Measurements from ENCODE around the gene CISH.

The CISH gene

GRCh38 chr3:50592568-50592967, 19.0 kb downstream of the CISH start:
- H3K27me3 ChIP-seq (ENCODE audit: control insufficient read depth, insufficient read depth, low read length), result no peaks in the 10 kb centered on the region
- H3K9ac ChIP-seq (ENCODE audit: low read length), result no peak overlapping the region
- no peaks in the 10 kb centered on the region for H3K9me3 ChIP-seq (ENCODE audit: control insufficient read depth, insufficient read depth, low read depth, low read length)
- no peak overlapping the region for H3K27ac ChIP-seq (ENCODE audit: low read depth, low read length)
- no peak overlapping the region for H3K4me3 ChIP-seq (ENCODE audit: low read depth, low read length)
- no peaks in the 10 kb centered on the region for H3K4me1 ChIP-seq (ENCODE audit: control insufficient read depth, insufficient read depth, low read length)
- no peaks in the 10 kb centered on the region for H3K36me3 ChIP-seq (ENCODE audit: control insufficient read depth, insufficient read depth, low read length)

- Histone ChIP-seq H3K9ac (ENCODE audit: low read length) (no peak overlapping the region), H3K4me3 (ENCODE audit: low read depth, low read length) (no peak overlapping the region), H3K36me3 (ENCODE audit: control insufficient read depth, insufficient read depth, low read length) (no peaks in the 10 kb centered on the region), H3K27me3 (ENCODE audit: control insufficient read depth, insufficient read depth, low read length) (no peaks in the 10 kb centered on the region), H3K27ac (ENCODE audit: low read depth, low read length) (no peak overlapping the region), H3K4me1 (ENCODE audit: control insufficient read depth, insufficient read depth, low read length) (no peaks in the 10 kb centered on the region), H3K9me3 (ENCODE audit: control insufficient read depth, insufficient read depth, low read depth, low read length) (no peaks in the 10 kb centered on the region)
Observed at GRCh38 chr3:50591196-50591741, 20.3 kb downstream of the CISH start.

GRCh38 chr3:50588759-50589433, 22.7 kb downstream of the CISH start:
- H3K4me1 ChIP-seq (ENCODE audit: control insufficient read depth, insufficient read depth, low read length), result no peaks in the 10 kb centered on the region
- no peak overlapping the region for H3K9ac ChIP-seq (ENCODE audit: low read length)
- peaks cover 6% of the 10 kb centered on the region for H3K36me3 ChIP-seq (ENCODE audit: control insufficient read depth, insufficient read depth, low read length)
- H3K27me3 ChIP-seq (ENCODE audit: control insufficient read depth, insufficient read depth, low read length), result no peaks in the 10 kb centered on the region
- no peak overlapping the region for H3K4me3 ChIP-seq (ENCODE audit: low read depth, low read length)
- no peak overlapping the region for H3K27ac ChIP-seq (ENCODE audit: low read depth, low read length)
- no peaks in the 10 kb centered on the region for H3K9me3 ChIP-seq (ENCODE audit: control insufficient read depth, insufficient read depth, low read depth, low read length)

- peaks cover 11% of the 10 kb centered on the region for H3K36me3 ChIP-seq (ENCODE audit: control insufficient read depth, insufficient read depth, low read length)
- H3K9me3 ChIP-seq (ENCODE audit: control insufficient read depth, insufficient read depth, low read depth, low read length), result no peaks in the 10 kb centered on the region
- H3K4me1 ChIP-seq (ENCODE audit: control insufficient read depth, insufficient read depth, low read length), result no peaks in the 10 kb centered on the region
- H3K27me3 ChIP-seq (ENCODE audit: control insufficient read depth, insufficient read depth, low read length), result no peaks in the 10 kb centered on the region
- H3K9ac ChIP-seq (ENCODE audit: low read length), result no peak overlapping the region
- H3K27ac ChIP-seq (ENCODE audit: low read depth, low read length), result no peak overlapping the region
- H3K4me3 ChIP-seq (ENCODE audit: low read depth, low read length), result no peak overlapping the region
Observed at GRCh38 chr3:50587806-50588758, 23.5 kb downstream of the CISH start.

GRCh38 chr3:50587373-50587772, 24.2 kb downstream of the CISH start:
- no peak overlapping the region for H3K9ac ChIP-seq (ENCODE audit: low read length)
- no peaks in the 10 kb centered on the region for H3K9me3 ChIP-seq (ENCODE audit: control insufficient read depth, insufficient read depth, low read depth, low read length)
- H3K4me3 ChIP-seq (ENCODE audit: low read depth, low read length), result no peak overlapping the region
- no peaks in the 10 kb centered on the region for H3K4me1 ChIP-seq (ENCODE audit: control insufficient read depth, insufficient read depth, low read length)
- H3K27me3 ChIP-seq (ENCODE audit: control insufficient read depth, insufficient read depth, low read length), result no peaks in the 10 kb centered on the region
- H3K27ac ChIP-seq (ENCODE audit: low read depth, low read length), result no peak overlapping the region
- H3K36me3 ChIP-seq (ENCODE audit: control insufficient read depth, insufficient read depth, low read length), result peaks cover 12% of the 10 kb centered on the region

GRCh38 chr3:50586763-50587070, 24.9 kb downstream of the CISH start:
- Histone ChIP-seq H3K9ac (ENCODE audit: low read length) (no peak overlapping the region), H3K9me3 (ENCODE audit: control insufficient read depth, insufficient read depth, low read depth, low read length) (no peaks in the 10 kb centered on the region), H3K4me1 (ENCODE audit: control insufficient read depth, insufficient read depth, low read length) (no peaks in the 10 kb centered on the region), H3K27ac (ENCODE audit: low read depth, low read length) (no peak overlapping the region), H3K36me3 (ENCODE audit: control insufficient read depth, insufficient read depth, low read length) (peaks cover 18% of the 10 kb centered on the region), H3K27me3 (ENCODE audit: control insufficient read depth, insufficient read depth, low read length) (no peaks in the 10 kb centered on the region), H3K4me3 (ENCODE audit: low read depth, low read length) (no peak overlapping the region)

- Histone ChIP-seq H3K36me3 (ENCODE audit: control insufficient read depth, insufficient read depth, low read length) (peaks cover 24% of the 10 kb centered on the region), H3K27ac (ENCODE audit: low read depth, low read length) (no peak overlapping the region), H3K4me1 (ENCODE audit: control insufficient read depth, insufficient read depth, low read length) (no peaks in the 10 kb centered on the region), H3K27me3 (ENCODE audit: control insufficient read depth, insufficient read depth, low read length) (no peaks in the 10 kb centered on the region), H3K9ac (ENCODE audit: low read length) (no peak overlapping the region), H3K9me3 (ENCODE audit: control insufficient read depth, insufficient read depth, low read depth, low read length) (no peaks in the 10 kb centered on the region), H3K4me3 (ENCODE audit: low read depth, low read length) (no peak overlapping the region)
Observed at GRCh38 chr3:50585919-50586762, 25.4 kb downstream of the CISH start.

- Histone ChIP-seq H3K36me3 (ENCODE audit: control insufficient read depth, insufficient read depth, low read length) (peaks cover 40% of the 10 kb centered on the region), H3K27ac (ENCODE audit: low read depth, low read length) (no peak overlapping the region), H3K9ac (ENCODE audit: low read length) (peak overlapping the region; percentile 37)
Observed at GRCh38 chr3:50584391-50584790, 27.2 kb downstream of the CISH start.

GRCh38 chr3:50583897-50584296, 27.7 kb downstream of the CISH start:
- Histone ChIP-seq H3K27ac (ENCODE audit: low read depth, low read length) (no peak overlapping the region), H3K4me1 (ENCODE audit: control insufficient read depth, insufficient read depth, low read length) (no peaks in the 10 kb centered on the region), H3K27me3 (ENCODE audit: control insufficient read depth, insufficient read depth, low read length) (no peaks in the 10 kb centered on the region), H3K9me3 (ENCODE audit: control insufficient read depth, insufficient read depth, low read depth, low read length) (no peaks in the 10 kb centered on the region), H3K4me3 (ENCODE audit: low read depth, low read length) (no peak overlapping the region), H3K36me3 (ENCODE audit: control insufficient read depth, insufficient read depth, low read length) (peaks cover 43% of the 10 kb centered on the region), H3K9ac (ENCODE audit: low read length) (peak overlapping the region; percentile 37)

More at GRCh38 chr3:50584391-50584790, 27.2 kb downstream of the CISH start:
- H3K4me1 ChIP-seq (ENCODE audit: control insufficient read depth, insufficient read depth, low read length), result no peaks in the 10 kb centered on the region
- H3K27me3 ChIP-seq (ENCODE audit: control insufficient read depth, insufficient read depth, low read length), result no peaks in the 10 kb centered on the region
- no peak overlapping the region for H3K4me3 ChIP-seq (ENCODE audit: low read depth, low read length)
- no peaks in the 10 kb centered on the region for H3K9me3 ChIP-seq (ENCODE audit: control insufficient read depth, insufficient read depth, low read depth, low read length)

- no peak overlapping the region for H3K4me3 ChIP-seq (ENCODE audit: low read depth, low read length)
- no peak overlapping the region for H3K27ac ChIP-seq (ENCODE audit: low read depth, low read length)
- no peaks in the 10 kb centered on the region for H3K27me3 ChIP-seq (ENCODE audit: control insufficient read depth, insufficient read depth, low read length)
- H3K9me3 ChIP-seq (ENCODE audit: control insufficient read depth, insufficient read depth, low read depth, low read length), result no peaks in the 10 kb centered on the region
- no peaks in the 10 kb centered on the region for H3K4me1 ChIP-seq (ENCODE audit: control insufficient read depth, insufficient read depth, low read length)
- H3K36me3 ChIP-seq (ENCODE audit: control insufficient read depth, insufficient read depth, low read length), result peaks cover 61% of the 10 kb centered on the region
- no peak overlapping the region for H3K9ac ChIP-seq (ENCODE audit: low read length)
Observed at GRCh38 chr3:50582083-50582482, 29.5 kb downstream of the CISH start.

Measured in HUES6 (cell line).